NCI-H1930 (cell line): Measurements from ENCODE around the gene S100A2.
"Not testable (repeated sequence)": the region's sequence is repeated elsewhere in the genome, so short reads cannot be mapped to it uniquely, and the experiment has no call there.

Experiments
- DNase-seq, 2 experiments: peaks; one replicate each; lab custom pipeline; 2025; lab: John Stamatoyannopoulos, UW

The S100A2 gene

GRCh38 chr1:153563991-153564390, 1.7 kb downstream of the S100A2 start:
- DNase-seq = no peak

- no peak for DNase-seq
Measured at GRCh38 chr1:153563483-153563901, 2.2 kb downstream of the S100A2 start.

GRCh38 chr1:153562021-153562420, 3.6 kb downstream of the S100A2 start:
- DNase-seq = not testable (repeated sequence)

DNA sequence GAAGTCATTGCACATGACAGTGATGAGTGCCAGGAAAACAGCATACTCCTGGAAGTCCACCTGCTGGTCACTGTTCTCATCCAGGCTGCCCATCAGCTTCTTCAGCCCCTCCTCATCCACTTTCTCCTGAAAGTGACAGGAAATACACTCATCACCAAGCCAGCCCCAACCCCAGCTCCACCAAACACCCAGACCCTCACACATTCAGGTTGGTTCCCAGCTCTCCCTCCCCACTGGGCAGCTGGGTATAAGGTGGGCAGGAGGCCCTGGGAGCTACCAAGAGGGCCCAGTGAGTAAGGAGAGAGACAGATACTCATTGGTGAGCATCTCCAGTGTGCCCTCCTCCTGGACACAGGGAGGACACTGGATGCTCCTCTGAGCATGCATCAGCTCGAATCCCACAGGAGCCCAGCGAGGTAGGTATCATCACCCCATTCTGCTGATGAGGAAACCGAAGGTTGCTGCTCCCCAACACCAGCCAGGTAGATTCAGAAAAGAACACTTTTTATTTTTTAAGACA, 4.1 kb downstream of the S100A2 start:
- no peak for DNase-seq

DNA sequence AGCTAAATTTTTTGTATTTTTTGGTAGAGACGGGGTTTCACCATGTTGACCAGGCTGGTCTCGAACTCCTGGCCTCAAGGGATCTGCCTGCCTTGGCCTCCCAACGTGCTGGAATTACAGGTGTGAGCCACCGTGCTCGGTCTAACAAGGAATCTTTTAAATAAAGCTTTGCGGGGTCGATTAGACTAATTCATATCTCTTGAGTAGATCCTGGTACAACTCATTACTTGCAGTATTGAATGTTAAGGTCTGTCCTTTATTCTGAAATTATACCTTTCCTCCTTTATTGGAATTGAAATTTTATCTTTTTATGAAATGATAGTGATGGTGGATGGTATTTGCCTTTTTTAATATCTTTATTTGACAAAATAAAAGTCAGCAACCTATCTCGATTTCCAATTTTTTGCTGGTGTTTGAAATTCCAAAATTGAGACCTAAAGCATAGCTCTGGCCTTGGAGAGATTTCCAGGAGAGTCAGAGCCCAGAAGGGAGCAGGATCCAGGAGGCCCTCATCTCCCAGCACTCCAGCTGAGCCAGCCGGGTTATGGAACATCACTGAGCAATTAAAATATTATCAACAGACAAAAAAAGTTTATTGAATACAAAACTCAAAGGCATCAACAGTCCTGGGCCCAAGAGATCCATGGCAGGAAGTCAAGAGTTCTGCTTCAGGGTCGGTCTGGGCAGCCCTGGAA, 4.7 kb downstream of the S100A2 start:
- no peak for DNase-seq

DNA sequence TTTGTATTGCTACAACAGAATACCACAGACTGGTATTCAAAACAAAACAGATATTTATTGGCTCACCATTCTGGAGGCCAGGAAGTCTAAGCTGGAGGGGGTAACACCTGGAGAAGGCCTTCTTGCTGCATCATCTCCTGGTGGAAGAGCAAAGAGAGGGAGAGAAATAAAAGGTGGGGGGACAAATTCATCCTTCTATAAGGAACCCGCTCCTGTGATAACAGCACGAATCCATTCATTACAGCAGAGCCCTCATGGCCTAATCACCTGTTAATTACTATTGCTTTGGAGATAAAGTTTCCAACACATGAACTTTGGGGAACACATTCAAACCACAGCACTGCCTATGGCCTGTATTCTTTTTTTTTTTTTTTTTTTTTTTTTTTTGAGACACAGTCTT, 5.4 kb downstream of the S100A2 start:
- no peak for DNase-seq

GRCh38 chr1:153557877-153558276, 7.8 kb downstream of the S100A2 start:
- no peak for DNase-seq

GRCh38 chr1:153556348-153556747, 9.3 kb downstream of the S100A2 start:
- no peak for DNase-seq

DNA sequence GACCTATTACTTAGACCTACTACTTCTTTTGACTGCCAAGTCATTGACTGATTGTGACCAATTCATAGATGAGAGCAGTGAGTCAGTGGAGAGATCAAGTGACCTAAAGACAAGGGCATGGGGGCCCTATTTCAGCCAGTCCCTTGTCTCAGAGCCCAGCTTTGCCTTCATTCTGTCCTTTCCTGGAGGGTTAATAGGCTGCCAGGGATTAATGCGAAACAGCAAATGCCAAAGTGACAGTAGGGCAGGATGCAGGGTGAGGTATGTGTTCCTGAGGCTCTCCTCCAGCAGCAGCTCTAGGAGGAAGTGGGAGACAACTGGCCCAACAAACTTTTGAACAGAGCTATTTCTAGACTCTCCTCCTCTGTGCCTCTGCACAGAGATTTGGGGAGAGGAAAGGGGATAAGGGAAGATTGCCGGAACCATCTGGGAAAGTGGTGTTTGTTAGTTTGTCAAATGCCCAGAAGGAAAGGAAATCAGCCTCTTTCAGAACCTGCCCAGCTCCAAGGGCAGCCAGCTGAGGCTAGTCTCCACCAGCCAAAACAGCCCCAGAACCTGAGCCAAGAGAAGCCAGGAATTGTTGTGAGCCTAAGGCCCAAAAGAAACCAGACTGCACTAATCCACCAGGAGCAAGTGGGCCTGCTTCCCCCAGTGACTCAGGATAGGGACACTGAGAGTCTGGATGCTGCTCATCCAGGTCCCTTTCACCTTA, 11.7 kb downstream of the S100A2 start:
- no peak for DNase-seq

DNA sequence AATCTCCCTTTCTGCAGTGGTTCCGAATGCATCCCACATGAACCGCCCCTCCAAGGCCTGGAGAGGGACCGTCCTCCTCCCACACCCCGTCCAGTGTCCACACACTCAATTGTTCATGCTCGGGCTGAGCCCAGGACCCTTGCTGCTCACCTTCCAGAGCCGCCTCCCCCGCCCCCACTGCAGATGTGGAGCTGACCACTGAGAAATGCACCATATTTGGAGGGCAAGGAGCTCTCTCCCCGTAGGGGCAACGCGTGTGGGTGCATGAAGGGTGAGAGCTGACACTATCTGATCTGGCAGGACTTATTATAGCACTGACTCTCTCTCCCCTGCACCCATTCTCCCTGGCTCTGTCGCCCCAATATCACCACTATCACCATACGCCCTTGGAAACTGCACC, 12.5 kb downstream of the S100A2 start:
- DNase-seq = no peak

DNA sequence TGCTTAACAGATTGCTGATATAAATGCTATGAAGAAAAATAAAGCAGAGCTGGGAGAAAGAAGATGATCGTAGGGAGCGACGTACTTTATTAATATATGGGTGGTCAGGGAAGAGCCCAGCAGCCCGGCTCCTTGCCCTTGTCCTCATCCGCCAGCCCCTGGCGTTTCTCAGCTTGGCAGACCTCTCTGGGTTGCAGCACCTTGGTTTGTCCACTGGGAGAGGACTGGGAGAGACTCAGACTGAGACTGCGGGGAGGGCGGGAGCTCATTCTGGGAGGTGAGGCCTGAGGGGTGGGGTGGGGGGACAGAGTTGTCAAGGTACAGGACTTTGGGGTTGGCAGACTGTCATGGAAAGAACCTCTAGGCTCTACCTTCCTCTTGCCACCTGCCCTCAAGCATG, 13.3 kb downstream of the S100A2 start:
- no peak for DNase-seq

DNA sequence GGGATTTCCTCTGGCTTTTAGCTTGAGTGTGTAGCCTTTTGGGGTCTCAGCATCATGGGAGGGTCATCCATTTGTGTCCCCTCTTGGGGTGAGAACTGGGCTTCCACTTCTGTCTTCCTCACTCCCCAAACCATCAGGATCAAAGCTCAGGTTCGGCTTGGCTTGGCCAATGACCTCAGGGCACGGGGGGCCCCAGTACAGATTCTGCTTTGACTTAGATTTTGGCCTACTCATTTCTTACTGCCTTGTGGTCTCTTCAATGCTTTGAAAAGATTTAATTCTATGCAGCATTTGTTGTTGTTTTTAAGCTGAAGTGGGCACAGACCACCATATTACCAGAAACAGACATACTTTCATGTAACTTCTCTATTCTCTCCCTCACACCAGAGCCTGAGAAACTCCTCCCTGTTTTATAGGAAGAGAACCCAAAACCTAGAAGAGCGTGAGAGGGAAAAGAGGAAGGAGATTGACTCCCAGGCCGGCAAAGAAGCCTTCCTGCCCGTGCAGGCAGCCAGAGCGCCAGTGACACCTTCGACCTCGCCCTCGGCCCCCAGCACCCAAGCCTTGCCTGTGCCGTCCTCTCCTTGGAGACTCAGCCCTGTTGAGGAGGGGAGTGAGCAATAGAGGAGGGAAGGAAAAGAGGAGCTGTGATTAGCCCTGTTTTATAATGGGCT, 14.7 kb downstream of the S100A2 start:
- DNase-seq = no peak

- DNase-seq = no peak
Measured at GRCh38 chr1:153550398-153550758, 15.3 kb downstream of the S100A2 start.

GRCh38 chr1:153549741-153550397, 15.8 kb downstream of the S100A2 start:
- DNase-seq = no peak

GRCh38 chr1:153548722-153549688, 16.6 kb downstream of the S100A2 start, which contains the start of gene S100A3:
TSS of gene S100A3 (minus strand) at chr1:153549258. CDS start at chr1:153548485, 773 bp downstream.
- no peak for DNase-seq

GRCh38 chr1:153547560-153548551, 17.8 kb downstream of the S100A2 start:
- no peak for DNase-seq

GRCh38 chr1:153546796-153547559, 18.7 kb downstream of the S100A2 start:
- DNase-seq = no peak

GRCh38 chr1:153546371-153546770, 19.3 kb downstream of the S100A2 start:
- DNase-seq = no peak
